Calu3 (cell line): ENCODE data around the gene CDKAL1. TPM values are rescaled to one million over a fixed set of nuclear protein-coding genes. Genes with fewer than 3 reads are reported as not detected.

Experiments used
- Bru-seq: library from RNA; stranded (reverse); fragments of 400-500 nt; gene quantifications from one replicate; lab custom pipeline; 2021; lab: Mats Ljungman, UMichigan
- BruChase-seq, 2 experiments: library from RNA; stranded (reverse); fragments of 400-500 nt; gene quantifications; one replicate each; lab custom pipeline; 2021; lab: Mats Ljungman, UMichigan
- BruUV-seq: library from RNA; stranded (reverse); fragments of 400-500 nt; replicated peaks from 2 replicates; lab custom pipeline; 2021; lab: Mats Ljungman, UMichigan
- CTCF ChIA-PET: fragments of 300-600 bp; sonication (Branson Sonifier 250); formaldehyde crosslinking; loops from one replicate; lab custom pipeline; 2022; ENCODE audit warnings: antibody characterized with exemption; lab: Charles Lee
- DNase-seq: peaks from one replicate; pipeline ENCODE4 v3.0.0; 2022
- H3K27ac Mint-ChIP-seq: one replicate; pipeline ENCODE4 v1.8.0; 2022; ENCODE audit warnings: mixed read lengths; ENCODE audit not compliant: unreplicated experiment
- H3K27me3 Mint-ChIP-seq: one replicate; pipeline ENCODE4 v1.8.0; 2022; ENCODE audit warnings: mixed read lengths; ENCODE audit not compliant: unreplicated experiment
- H3K36me3 Mint-ChIP-seq: one replicate; pipeline ENCODE4 v1.8.0; 2022; ENCODE audit warnings: mild to moderate bottlenecking, moderate library complexity, mixed read lengths; ENCODE audit not compliant: insufficient read depth, unreplicated experiment
- H3K4me1 Mint-ChIP-seq: one replicate; pipeline ENCODE4 v1.8.0; 2022; ENCODE audit warnings: mild to moderate bottlenecking, low read depth, mixed read lengths; ENCODE audit not compliant: unreplicated experiment
- H3K4me3 Mint-ChIP-seq: one replicate; pipeline ENCODE4 v1.8.0; 2022; ENCODE audit warnings: mild to moderate bottlenecking, low read depth, moderate library complexity, mixed read lengths; ENCODE audit not compliant: unreplicated experiment
- H3K9me3 Mint-ChIP-seq: one replicate; pipeline ENCODE4 v1.8.0; 2022; ENCODE audit warnings: low read depth, mixed read lengths; ENCODE audit not compliant: unreplicated experiment
- CTCF ChIP-seq: fragments of 200-600 bp; IDR thresholded peaks from one replicate; pipeline ENCODE4 v1.8.0; 2022; ENCODE audit warnings: antibody characterized with exemption; ENCODE audit not compliant: unreplicated experiment
- intact Hi-C: fragments of 100-400 bp; cut with micrococcal nuclease; formaldehyde crosslinking; loops from one replicate; pipeline ENCODE4 v1.10.0; 2022; ENCODE audit not compliant: unreplicated experiment
- long read RNA-seq: library from polyadenylated mRNA; stranded (forward); transcript quantifications from one replicate; pipeline ENCODE4 v2.0.0, GENCODE V29; 2022
- total RNA-seq: library from RNA; stranded (reverse); gene quantifications from 2 replicates; pipeline ENCODE4 v1.2.3, GENCODE V29; 2022

CDKAL1 gene
- total RNA-seq (37.8 and 39.6 TPM in 2 replicates), Bru-seq, nascent RNA (percentile 90 among the genes with signal in this experiment), BruChase-seq, experiment 1, labeled RNA remaining after a 6-hour chase (percentile 72 among the genes with signal in this experiment), BruChase-seq, experiment 2, labeled RNA remaining after a 2-hour chase (percentile 75 among the genes with signal in this experiment)
- long read RNA-seq, transcript CDKAL1-201 (16 exons, 3,272 nt), result major isoform, 6 of 22 reads
- long read RNA-seq, partial matches to known transcripts, result 3 of 22 reads
- long read RNA-seq, other reads (novel, unspliced or antisense), result 13 of 22 reads

- H3K4me1 Mint-ChIP-seq, result peaks cover 35% of the 10 kb centered on the region
- no peaks in the 10 kb centered on the region for H3K27me3 Mint-ChIP-seq
- intact Hi-C loops, result no loop called here
- H3K4me3 Mint-ChIP-seq, result peak within 1 kb of the TSS; percentile 84
- TF ChIP-seq CTCF, result no peak
- peaks cover 29% of the 10 kb centered on the region for H3K36me3 Mint-ChIP-seq
- H3K27ac Mint-ChIP-seq, result peak within 1 kb of the TSS; percentile 87
- H3K9me3 Mint-ChIP-seq, result peaks cover under 1% of the 10 kb centered on the region
- CTCF ChIA-PET, result interaction anchor here (0.5 to 1.1 kb wide), 3 partner anchors 130 to 278 kb away, joined by 3 to 6 read pairs (median 3); no protein-coding TSS in a partner anchor
- DNase-seq, result peak; percentile 94
- BruUV-seq, result TSS peak; percentile 70
Measured at GRCh38 chr6:20534295-20535262, at the start of gene CDKAL1. TSS of gene CDKAL1 (plus strand) at chr6:20534457. CDS start at chr6:20546351, 11,894 bp downstream.

DNA sequence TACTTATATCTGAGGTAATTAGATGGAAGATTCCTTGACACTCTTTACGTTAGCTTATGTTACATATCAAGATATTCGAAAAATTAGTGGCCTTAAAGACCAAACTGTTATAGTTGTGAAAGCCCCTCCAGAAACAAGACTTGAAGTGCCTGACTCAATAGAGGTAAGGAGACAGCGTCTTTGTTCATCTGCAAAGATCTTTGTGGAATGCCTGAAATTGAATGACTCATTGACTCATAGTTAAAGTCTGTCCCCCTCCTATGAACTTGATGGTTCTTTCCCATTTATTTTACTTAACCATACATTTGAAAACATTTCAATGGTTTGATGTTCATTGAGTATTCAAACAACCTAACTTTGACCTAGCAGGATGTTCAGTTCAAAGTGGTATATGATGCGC lies 47.6 kb upstream of the CDKAL1 start:
- intact Hi-C loops, result no loop called here
- TF ChIP-seq CTCF, result no peak
- Mint-ChIP-seq H3K27ac (no peak overlapping the region), H3K9me3 (no peaks in the 10 kb centered on the region), H3K4me1 (no peaks in the 10 kb centered on the region), H3K4me3 (no peak overlapping the region), H3K27me3 (no peaks in the 10 kb centered on the region), H3K36me3 (peaks cover 74% of the 10 kb centered on the region)
- no peak for DNase-seq
- no TSS peak for BruUV-seq
- CTCF ChIA-PET, result no interaction called here

DNA sequence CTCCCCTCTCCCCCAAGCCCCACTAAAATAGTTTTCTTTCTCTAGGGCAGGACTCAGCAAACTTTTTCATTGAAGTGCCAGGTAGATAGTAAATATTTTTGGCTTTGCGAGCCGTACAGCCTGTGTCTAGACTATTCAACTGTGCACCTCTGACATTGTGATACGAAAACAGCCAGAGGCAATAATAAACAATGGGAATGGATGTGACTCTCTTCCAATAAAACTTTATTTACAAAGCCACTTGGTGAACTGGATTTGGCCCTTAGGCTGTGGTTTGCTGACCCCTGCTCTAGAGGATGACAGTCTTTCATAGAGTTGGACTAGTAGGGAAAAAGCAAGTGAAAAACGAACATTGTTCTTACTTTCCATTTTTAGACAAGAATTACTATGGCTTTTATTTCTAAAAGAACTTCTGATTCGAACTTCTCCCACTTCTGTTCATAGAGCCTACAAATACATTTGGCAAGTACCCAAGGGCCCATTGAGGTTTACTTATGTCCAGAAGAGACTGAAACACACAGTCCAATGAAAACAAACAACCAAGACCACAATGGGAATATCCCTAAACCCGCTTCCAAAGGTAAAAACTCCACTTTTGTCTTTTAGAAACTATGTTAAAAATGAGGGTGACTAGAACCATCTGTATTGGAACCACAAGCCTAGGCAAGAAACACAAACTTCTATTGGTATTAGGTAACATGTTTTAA lies 46.4 kb upstream of the CDKAL1 start:
- H3K4me3 Mint-ChIP-seq, result no peak overlapping the region
- CTCF ChIA-PET, result interaction anchor here (0.6 to 0.7 kb wide), 2 partner anchors 108 to 1430 kb away, joined by 3 to 4 read pairs; no protein-coding TSS in a partner anchor
- H3K4me1 Mint-ChIP-seq, result no peaks in the 10 kb centered on the region
- no peak for DNase-seq
- TF ChIP-seq CTCF, result no peak
- no TSS peak for BruUV-seq
- H3K36me3 Mint-ChIP-seq, result peaks cover 73% of the 10 kb centered on the region
- no peak overlapping the region for H3K27ac Mint-ChIP-seq
- H3K27me3 Mint-ChIP-seq, result no peaks in the 10 kb centered on the region
- intact Hi-C loops, result no loop called here
- H3K9me3 Mint-ChIP-seq, result no peaks in the 10 kb centered on the region

DNA sequence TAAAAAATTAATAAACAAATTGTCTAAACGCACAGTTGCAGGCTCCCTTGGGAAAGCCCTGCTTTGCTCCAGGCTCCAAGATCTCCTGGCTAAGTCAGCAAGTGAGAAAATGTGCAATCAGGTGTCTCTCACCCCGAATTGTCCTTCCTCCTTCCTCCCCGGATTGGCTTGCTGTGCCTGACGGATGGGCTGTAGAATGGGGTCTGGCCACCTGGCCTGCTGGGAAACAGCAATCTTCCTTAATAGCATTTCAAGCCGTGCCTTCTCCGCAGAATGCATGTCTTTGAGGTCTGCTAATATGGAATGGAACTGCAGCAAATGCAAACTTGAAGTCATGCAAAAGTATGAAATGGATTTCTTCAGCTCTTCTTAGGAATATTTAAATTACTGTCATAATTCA lies 43.7 kb upstream of the CDKAL1 start:
- Mint-ChIP-seq H3K4me1 (no peaks in the 10 kb centered on the region), H3K27ac (no peak overlapping the region), H3K36me3 (peaks cover 68% of the 10 kb centered on the region), H3K9me3 (no peaks in the 10 kb centered on the region), H3K4me3 (no peak overlapping the region), H3K27me3 (no peaks in the 10 kb centered on the region)
- no peak for DNase-seq
- no peak for TF ChIP-seq CTCF
- intact Hi-C loops, result no loop called here
- CTCF ChIA-PET, result no interaction called here
- TSS peak; percentile 2 for BruUV-seq
